SKM-1 (cell line): ENCODE results near the gene TMEM89.

Experiments
- DNase-seq: peaks from one replicate; lab custom pipeline; 2025; ENCODE audit not compliant: unreplicated experiment; lab: John Stamatoyannopoulos, UW

Gene TMEM89

DNA sequence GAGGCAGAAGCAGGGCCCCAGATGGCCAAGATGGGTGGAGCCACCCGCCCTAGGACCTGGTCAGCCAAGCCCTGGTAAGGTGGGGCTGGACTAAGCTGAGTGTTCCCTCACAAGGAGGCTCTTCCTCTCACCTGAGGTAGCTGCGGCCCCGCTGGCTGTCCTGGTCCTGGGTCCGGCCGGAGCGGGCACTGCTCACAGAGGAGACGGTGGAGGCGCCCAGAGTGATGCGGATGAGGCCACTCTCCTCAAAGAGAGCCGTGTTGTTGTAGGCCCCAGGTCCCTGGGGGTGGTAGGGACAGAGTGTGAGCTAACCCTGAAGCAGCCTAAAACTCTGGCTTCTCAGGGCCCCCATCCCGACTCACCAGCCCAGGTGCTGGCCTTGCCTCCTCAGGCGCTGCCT is 21.0 kb upstream of the TMEM89 start:
- no peak for DNase-seq

DNA sequence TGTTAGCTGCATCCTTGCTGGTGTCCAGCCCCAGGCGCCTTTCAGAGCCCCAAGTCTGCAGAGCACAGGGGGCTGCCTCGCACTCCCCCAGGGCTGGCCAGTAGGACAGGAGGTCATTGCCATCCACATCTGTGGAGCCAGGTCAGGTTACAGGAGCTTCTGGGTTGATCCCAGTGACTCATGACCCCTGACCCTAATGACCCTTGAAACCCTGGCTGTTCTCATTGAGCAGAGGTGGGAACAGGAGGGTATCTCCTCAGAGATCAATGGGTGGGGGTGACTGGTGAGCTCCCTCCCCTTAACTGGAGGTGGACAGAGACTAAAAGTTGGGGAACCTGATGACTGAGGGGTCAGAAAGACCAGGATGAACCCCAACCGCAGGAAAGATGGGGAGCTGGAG is 19.8 kb upstream of the TMEM89 start:
- DNase-seq: no peak

DNA sequence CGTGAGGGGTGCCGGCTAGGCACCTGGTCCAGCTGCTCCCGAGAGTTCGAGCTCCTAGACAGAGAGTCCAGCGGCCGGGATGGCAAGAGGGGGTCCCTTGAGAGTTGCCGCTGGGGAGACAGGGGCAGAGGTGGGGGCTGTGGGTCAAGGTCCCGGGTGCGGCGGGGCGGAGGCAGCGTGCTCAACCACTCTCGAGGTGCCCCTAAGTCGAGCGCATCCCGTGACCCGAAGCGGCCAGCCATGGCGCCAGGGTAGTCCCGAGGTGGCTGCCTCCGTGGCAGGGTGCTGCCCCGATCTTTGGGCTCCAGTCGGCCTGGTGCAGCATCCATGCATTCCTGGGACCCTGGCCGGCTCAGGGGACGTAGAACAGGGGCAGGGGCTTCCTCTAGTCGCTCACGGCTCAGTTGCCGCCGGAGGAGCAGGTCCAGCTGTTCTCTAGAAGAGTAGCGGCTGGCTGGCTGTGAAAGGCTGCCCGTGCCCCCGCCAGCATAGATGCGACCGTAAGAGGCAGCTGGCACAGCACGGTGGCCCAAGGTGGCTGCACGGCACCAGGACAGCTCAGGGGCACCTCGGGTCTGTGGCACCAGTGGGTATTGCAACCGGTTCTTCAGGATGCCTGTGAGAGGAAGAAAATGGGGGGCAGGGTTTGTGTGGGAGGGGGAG is 18.5 kb upstream of the TMEM89 start:
- no peak for DNase-seq

DNA sequence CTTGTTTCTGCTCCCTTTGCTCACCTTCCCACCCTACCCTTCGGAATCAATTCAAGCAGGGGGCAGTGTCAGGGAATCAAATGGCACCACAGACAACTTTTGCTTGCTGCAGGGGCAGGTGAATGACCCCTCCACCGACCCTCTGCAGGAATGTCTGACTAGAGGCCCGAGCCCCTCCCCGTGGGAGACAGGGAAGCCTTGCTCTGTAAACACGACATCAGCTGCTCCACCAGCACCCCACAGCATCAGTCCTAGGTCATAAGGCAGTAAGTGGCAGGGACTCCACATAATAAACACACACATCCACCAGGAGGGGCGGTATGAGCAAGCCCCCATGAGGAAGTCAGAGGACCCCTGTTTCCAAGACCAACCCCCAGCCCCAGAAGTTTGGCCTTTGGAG is 15.7 kb upstream of the TMEM89 start:
- DNase-seq: no peak

DNA sequence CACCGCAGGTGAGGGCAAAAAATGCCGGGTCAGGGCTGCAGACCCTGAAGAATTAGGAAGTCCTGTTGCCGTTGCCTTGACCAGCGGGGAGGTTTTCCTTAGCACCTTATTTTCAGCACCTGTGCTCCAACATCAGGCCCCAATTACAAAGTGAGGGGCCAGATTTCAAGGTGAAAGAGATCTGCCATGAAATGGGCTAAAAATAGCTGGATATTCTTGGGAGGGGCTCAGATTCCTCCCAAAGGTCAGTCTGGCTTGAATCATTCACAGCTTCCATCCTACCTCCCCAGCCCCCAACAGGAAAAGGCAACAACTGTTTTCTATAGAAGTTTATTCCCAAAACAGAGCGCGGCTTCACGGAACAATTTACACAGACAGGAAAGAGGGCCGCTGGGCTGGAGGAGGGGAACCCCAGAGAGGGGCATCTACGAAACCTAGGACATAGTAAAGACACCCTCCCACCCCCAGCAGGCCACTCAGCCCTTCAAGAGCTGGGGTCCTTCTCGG is 14.6 kb upstream of the TMEM89 start:
- DNase-seq: no peak

DNA sequence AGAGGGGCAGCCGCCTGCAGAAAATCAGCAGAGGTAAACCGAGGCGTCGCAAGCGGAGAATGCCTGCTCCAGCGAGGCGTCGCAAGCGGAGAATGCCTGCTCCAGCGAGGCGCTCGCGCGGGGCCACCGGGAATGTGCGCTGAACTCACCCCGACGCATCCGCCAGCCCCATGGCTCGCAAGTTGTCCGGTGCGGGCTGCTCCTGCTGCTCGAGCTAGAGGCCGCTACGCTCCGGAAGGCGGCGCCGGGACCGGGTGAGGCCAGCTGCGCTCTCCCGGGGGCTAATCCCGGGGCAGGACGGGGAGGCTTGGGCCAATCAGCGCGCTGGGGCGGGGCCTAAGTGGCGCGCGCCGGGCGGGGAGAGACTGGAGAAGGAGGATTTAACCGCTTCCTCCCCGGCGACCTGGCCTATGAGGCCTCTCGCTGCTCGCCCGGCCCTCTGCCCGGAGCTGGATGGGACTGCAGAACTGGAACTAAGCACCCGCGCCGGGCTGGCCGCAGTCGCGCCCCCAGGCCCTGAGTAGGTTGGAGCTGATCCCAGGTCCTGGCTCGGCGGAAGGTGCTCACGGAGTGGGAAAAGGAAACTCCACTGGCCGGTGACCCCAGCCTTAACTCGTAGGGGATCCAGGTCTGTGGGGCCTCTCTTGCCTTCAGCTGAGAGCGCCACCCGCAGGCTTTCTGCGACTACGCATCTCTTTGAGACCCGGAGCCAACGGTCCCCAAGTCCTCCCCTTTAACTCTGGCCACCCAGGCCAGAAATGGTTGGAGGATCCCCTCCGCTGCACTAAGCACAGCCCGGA is 13.9 kb upstream of the TMEM89 start, which contains the start of gene SLC26A6:
SLC26A6 (minus strand) TSS at position 240 of the 800 bp plus-strand sequence; CDS start at position 172, 68 bp downstream.
- DNase-seq: peak; percentile 98

DNA sequence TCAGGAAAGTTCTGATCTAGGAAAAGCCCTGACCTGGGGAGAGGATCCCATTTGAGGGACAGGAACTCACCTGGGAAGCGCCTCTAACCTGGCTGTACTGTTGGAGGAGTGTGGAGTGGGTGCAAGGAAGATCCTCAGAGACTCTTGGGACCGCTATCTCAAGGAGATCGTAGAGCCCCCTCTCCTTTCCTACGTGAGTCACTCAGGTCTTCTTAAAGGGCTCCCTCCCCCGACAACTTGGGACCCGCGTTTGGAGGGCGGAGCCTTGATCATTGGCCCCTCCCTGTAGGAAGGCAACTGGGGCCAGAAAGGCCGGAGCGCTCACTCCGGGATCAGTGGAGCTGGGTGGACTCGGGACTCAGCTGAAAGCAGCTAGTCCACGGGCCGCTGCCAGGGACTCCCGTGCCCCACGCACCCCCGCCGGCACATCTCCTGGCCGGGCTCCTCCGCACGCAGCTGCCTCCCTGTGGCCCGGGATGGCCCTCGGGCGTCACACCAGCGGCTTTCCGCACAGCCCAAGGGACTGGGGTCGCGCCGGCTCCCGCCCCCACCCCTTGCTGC is 13.2 kb upstream of the TMEM89 start:
- DNase-seq: no peak

DNA sequence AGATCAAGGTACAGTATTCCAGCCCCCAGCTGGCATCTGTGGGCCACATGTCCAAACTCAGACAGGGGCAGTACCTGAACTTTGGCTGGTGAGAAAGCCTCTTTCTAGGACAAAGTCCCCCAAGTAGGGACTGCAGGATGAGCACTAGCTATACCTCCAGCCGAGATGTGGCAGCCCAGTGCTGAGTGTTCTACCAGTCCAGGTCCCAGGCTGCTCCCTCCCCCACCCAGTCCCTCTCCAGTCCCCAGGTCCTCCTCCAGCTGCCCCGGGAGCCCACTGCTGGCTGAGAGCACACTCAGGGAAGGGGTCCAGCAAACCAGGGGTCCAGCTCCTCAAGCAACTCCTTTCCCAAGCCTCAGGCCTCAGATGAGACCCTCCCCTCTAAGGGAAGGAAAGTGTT is 12.2 kb upstream of the TMEM89 start:
- no peak for DNase-seq

DNA sequence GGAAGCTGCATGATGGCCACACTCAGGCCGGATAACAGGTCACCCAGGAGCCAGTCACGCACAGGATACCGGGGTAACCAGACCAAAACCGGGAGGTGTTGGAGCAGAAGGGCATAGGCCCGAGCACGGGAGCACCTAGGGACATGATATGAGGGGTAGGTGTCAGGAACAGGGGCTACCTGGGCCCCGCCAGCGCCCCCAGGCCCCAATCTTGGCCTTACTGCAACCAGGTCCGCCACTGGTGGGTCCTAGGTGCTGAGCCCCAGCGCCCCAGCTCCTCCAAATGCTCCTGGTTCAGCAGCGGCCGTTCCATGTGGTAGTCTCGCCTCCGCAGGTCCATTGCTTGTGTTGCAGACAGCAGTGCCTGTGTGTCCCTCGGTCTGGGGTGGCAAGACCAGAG is 11.7 kb upstream of the TMEM89 start:
- no peak for DNase-seq

DNA sequence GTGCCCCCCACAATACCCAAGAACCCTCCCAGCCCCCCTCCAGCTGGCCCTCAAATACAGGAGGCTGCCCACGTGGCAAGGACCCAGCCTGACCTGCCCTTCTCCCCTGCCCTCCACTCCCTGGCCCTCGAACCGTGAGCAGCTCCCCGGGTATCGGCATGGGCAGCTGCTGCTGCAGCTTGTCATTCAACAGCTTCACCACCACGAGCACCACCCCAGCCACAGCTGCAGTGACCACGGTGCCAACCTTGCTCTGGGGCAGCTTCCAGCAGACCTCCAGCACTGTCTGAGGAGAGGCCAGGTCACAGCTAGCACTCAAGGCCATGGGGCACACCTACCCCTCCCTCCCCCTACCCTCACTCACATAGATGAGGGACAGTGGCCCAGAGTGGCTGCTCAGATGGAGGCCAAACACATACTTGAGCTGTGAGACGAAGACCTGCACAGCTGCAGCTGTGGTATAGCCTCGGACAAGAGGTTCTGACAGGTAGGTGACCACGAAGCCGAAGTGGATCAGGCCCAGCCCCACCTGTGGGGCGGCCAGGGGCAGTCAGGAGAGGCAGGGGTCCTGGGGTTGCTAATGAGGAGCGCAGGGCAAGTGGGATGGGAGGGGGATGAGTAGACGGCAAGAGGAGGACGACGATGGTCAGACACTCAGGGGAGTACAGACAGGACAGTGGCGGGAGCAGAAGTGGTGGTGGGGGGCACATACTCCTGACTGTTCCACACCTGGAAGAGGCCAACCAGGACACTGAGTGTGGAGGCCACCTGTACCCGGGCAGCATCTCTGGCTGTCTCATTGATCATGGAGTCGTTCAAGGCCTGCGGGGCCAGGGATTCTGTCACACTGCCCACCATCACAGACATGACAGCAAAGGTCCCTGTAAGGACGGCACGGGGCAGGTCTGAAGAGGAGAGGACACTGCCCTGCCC is 10.2 kb upstream of the TMEM89 start:
- DNase-seq: no peak

DNA sequence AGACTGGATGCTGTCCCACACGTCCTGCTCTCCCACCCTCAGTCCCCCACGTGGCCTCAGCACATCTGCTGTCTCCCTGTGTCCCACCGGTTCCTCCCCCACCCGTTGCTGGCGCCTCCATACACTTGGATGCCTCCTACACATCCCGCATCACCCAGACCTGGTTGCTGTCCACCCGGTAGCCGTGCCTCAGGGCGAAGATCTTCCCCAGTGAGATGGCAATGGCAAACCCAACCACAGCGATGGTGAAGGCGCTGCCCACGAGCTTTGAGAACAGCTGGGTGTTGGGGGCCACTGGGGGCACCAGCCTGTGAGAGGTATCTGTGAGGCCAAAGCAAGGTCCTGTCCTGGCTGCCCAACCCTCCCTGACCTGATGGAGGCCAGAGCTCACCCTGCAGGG is 9.3 kb upstream of the TMEM89 start:
- DNase-seq: no peak

DNA sequence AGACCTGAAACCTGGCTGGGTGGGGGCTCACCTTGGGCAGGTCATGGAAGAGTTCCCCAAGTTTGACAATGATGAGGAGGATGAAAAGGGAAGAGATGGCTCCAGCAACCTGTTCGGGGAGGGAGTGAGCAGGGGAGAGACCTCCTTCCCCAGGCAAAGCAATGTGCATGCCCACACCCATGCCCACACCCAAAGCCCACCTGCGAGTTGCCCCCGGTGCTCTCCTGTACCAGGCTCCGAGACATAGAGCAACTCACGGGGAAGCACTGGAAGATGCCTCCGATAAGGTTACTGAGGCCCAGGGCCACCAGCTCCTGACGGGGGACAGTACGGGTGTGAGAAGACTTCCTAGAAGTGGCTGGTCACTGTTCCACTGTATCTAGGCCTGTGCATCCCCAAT is 8.8 kb upstream of the TMEM89 start:
- DNase-seq: no peak

DNA sequence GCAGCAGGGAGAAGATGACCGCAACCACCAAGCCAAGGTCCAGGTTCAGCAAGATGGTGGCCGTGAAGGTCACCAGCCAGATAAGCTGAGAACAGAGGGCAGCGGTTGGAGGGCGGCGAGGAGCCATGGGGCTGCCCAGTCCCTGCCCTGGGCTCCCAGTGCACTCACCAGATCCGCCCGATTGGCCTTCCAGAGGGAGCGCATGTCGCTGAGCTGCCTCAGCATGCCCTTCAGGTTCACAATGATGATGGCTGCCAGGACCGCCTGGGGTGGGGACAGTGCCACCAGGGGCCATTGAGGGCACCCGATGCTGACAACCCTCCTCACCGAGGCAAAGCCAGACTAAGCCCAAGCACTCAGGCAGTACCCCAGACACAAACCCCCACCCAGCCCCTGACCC is 8.3 kb upstream of the TMEM89 start:
- no peak for DNase-seq

DNA sequence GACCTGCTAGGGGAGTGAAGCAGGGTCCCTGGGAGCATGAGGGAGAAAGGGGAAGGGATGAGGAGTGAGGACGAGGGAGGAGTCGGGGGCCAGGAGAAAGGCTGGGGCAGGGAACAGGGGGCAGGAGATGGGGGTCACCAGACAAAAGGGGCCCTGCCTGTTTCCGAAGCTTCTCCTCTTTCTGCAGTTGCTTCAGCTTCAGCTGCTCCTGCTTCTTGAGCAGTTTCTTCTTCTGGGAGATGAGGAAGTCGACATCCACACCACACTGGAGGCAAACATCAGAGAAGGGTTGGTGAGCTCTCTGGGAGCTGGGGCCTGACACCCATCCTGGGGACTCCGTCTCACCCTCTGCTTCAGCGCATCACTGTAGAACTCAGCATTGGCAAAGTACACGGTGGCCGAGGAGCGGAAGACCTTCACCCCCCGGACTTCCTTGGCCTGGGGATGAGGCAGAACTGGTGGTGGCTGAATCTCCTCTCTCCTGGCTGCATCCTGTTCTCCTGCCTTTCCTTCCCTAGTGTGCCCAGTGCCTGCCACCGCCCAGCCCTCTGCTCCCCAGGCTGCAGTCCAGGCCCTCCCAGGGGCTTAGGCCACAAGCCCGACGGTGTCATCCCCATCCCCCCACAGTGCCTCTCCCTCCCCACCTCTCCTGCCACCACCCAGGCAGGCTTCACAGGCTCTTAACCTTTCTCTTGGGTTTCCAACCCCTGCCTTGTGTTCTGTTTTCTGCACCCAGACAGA is 6.9 kb upstream of the TMEM89 start:
- no peak for DNase-seq

DNA sequence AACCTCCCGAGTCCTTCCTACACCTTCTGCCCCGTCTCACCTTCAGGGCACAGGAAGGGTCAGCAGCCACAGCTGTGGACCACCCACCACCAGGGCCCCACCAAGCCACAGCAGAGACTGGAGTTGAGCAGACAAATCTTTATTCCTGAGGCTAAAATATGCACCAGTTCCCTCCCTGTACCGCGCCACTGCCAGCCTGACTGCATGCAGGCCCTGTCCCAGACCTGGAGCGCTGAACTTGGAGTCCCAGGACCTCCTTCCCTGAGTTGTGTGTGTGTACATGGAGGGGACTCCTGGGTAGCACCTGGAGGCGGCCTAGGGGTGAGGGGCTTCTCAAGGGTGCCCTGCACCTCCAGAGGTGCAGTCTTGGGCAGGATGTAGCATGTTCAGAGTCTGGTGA is 4.0 kb upstream of the TMEM89 start:
- DNase-seq: no peak

DNA sequence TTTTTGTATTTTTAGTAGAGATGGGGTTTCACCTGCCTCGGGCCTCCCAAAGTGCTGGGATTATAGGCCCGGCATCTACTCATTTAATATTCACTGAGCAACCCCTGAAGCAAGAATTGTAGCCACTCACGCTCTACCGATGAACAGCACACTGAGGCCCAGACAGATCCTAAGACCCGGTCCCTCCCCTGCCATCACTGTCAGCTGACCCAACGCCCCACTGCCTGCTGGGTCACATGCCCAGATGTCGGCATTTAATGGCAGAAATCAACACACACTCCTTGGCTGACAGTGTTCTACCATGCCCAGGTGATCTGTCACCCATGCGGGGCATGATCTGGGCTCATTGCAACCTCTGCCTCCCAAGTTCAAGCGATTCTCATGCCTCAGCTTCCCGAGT is 3.2 kb upstream of the TMEM89 start:
- no peak for DNase-seq

DNA sequence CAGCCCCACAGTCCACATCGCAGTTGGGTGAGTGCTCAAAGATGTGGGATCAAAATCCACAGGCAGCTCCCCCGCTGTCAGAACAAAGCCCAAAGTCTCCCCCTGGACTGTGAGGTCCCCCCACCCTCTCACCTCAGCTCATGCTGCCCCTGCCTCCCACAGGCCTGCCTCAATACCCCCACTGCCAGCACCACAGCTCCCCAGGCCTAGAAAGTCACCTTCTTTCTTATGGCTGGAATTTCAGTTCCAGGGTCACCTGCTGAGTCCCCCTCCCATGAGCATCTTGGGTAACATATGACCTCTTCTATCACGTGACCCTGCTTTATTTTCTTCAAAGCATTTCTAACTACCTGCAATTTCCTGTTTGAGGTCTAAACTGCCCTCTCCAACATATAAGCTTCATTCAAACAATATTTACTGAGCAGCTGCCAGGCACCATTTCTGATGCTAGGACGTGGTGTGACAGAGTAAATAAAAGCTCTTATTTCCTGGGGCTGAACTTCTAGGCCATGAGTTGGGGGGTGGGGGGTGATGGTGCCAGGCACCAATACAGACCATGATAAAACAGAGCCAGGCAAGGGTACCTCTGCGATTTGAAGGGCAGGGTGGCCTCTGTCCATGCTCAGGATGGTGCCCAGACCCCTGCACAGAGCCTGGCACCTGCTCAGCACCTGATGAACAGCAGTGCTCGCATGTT is 2.4 kb upstream of the TMEM89 start:
- DNase-seq: no peak

DNA sequence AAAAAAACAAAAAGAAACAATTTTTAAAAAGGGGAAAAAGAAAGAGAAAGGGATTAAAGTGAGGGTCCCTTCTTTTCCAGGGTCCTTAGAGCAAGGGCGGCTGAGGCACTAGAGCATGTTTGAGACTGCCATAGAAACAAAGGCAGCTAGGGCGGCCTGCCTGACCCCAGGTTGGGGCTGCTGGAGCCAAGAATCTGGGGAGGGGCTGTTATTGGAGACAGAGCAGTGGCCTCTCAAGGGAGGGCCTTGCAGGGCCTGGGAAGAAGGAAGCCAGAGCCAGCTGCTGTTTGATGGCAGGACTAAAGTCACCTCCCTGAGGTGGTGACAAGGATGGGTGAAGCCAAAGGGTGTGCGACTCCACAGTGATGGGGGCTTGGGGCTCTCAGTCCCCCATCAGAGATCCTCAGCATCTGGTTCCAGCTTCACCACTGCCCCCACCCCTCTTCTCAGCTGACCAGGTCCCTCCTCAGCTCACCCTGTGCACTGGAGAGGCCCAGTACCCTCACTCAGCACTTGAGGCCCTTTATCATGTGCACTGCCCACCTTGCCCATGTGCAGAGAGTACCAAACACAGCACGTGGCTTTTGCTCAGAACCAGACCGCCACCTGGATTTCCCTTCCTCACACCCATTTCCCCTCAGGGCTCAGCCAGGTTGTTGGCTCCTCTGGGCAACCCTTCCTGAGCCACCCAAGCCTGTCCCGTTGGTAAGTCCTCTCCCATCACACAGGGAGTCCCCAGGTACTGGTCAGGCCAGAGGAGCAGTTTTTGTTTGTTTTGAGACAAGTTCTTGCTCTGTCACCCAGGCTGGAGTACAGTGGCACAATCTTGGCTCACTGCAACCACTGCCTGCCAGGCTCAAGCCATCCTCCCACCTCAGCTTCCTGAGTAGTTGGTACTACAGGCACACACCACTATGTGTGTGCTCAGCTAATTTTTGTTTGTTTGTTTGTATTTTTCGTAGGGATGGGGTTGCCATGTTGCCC is 1.7 kb downstream of the TMEM89 start:
- no peak for DNase-seq

DNA sequence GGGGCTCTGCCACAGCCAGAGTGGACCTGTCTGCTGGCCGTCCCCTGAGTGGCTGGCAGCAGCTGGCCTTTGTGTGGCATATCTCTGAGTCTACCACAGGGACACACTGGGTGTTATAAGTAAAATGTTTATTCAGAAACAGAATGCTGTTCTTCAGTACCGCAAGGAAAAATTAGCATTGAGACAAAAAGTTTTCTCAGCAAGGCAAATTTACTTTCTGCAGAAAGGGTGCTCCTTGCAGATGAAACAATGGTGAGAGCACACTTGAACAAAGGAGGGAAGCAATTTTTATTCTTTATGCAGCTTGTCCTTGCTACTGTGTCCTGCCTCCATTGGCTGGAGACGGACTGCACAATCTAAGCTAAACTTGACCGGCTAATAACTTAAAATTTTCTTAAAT is 4.0 kb downstream of the TMEM89 start:
- DNase-seq: no peak
